ENCODE measurements around the gene FAM13C.

Gene FAM13C

DNA sequence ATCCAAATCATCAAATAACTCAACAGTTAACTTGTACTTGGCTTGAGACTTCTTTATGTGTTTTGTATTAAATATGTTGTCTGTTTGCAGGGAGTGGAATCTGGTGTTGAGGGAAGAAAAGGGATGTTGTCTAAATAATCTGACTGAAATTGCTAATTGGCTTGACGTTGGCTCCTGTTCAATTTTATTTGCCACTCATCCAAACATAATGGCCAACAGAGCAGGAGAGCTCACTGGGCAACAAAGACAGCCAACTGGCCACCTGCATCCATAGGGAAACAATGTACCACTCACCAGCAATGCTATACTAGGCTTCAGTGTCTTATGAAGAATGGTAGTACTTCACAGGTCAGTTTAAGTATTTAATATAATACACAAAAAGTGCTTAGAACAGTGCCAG lies 80.5 kb downstream of the FAM13C start:
- H3K4me1 ChIP-seq (ENCODE audit: control insufficient read depth, insufficient read depth, low read length) = no peaks in the 10 kb centered on the region
- no peak overlapping the region for H3K27ac ChIP-seq (ENCODE audit: extremely low read depth, low read depth, low read length)
- H3K36me3 ChIP-seq (ENCODE audit: control insufficient read depth in 2 of 2, insufficient read depth in 1 of 2, low read length in 2 of 2) = no peaks in the 10 kb centered on the region
- TF ChIP-seq, protein P1, sequence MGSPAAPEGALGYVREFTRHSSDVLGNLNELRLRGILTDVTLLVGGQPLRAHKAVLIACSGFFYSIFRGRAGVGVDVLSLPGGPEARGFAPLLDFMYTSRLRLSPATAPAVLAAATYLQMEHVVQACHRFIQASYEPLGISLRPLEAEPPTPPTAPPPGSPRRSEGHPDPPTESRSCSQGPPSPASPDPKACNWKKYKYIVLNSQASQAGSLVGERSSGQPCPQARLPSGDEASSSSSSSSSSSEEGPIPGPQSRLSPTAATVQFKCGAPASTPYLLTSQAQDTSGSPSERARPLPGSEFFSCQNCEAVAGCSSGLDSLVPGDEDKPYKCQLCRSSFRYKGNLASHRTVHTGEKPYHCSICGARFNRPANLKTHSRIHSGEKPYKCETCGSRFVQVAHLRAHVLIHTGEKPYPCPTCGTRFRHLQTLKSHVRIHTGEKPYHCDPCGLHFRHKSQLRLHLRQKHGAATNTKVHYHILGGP (tag by site-specific recombination; IDR thresholded peaks at IDR 0.05) = no peak
- TF ChIP-seq, protein P2, sequence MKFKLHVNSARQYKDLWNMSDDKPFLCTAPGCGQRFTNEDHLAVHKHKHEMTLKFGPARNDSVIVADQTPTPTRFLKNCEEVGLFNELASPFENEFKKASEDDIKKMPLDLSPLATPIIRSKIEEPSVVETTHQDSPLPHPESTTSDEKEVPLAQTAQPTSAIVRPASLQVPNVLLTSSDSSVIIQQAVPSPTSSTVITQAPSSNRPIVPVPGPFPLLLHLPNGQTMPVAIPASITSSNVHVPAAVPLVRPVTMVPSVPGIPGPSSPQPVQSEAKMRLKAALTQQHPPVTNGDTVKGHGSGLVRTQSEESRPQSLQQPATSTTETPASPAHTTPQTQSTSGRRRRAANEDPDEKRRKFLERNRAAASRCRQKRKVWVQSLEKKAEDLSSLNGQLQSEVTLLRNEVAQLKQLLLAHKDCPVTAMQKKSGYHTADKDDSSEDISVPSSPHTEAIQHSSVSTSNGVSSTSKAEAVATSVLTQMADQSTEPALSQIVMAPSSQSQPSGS (tag by site-specific recombination; IDR thresholded peaks at IDR 0.05; ENCODE audit: low read depth) = no peak
- no peak for TF ChIP-seq ZIC2 (tag by site-specific recombination; IDR thresholded peaks at IDR 0.05)
- TF ChIP-seq, protein P3, sequence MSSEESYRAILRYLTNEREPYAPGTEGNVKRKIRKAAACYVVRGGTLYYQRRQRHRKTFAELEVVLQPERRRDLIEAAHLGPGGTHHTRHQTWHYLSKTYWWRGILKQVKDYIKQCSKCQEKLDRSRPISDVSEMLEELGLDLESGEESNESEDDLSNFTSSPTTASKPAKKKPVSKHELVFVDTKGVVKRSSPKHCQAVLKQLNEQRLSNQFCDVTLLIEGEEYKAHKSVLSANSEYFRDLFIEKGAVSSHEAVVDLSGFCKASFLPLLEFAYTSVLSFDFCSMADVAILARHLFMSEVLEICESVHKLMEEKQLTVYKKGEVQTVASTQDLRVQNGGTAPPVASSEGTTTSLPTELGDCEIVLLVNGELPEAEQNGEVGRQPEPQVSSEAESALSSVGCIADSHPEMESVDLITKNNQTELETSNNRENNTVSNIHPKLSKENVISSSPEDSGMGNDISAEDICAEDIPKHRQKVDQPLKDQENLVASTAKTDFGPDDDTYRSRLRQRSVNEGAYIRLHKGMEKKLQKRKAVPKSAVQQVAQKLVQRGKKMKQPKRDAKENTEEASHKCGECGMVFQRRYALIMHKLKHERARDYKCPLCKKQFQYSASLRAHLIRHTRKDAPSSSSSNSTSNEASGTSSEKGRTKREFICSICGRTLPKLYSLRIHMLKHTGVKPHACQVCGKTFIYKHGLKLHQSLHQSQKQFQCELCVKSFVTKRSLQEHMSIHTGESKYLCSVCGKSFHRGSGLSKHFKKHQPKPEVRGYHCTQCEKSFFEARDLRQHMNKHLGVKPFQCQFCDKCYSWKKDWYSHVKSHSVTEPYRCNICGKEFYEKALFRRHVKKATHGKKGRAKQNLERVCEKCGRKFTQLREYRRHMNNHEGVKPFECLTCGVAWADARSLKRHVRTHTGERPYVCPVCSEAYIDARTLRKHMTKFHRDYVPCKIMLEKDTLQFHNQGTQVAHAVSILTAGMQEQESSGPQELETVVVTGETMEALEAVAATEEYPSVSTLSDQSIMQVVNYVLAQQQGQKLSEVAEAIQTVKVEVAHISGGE (tag by site-specific recombination; conservative IDR thresholded peaks at IDR 0.05; ENCODE audit: low read depth) = no peak
- TF ChIP-seq ZNF560 (tag by site-specific recombination; IDR thresholded peaks at IDR 0.05; ENCODE audit: borderline replicate concordance) = no peak
- no peak for TF ChIP-seq FEZF1 (tag by site-specific recombination; IDR thresholded peaks at IDR 0.05)
- TF ChIP-seq ZNF274 (IDR thresholded peaks at IDR 0.05; ENCODE audit: low read length) = no peak
- TF ChIP-seq ZNF274 (tag by site-specific recombination; IDR thresholded peaks at IDR 0.05; ENCODE audit: borderline replicate concordance) = no peak
- H3K4me3 ChIP-seq (ENCODE audit: low read depth, low read length) = no peak overlapping the region
- ChIA-PET CTCF (interaction anchor here (0.7 kb wide), 2 partner anchors 52 to 298 kb away, joined by 3 read pairs; no protein-coding TSS in a partner anchor), POLR2A (no interaction called here)
- no peaks in the 10 kb centered on the region for H3K9me3 ChIP-seq (ENCODE audit: control insufficient read depth, insufficient read depth, low read depth, low read length)

DNA sequence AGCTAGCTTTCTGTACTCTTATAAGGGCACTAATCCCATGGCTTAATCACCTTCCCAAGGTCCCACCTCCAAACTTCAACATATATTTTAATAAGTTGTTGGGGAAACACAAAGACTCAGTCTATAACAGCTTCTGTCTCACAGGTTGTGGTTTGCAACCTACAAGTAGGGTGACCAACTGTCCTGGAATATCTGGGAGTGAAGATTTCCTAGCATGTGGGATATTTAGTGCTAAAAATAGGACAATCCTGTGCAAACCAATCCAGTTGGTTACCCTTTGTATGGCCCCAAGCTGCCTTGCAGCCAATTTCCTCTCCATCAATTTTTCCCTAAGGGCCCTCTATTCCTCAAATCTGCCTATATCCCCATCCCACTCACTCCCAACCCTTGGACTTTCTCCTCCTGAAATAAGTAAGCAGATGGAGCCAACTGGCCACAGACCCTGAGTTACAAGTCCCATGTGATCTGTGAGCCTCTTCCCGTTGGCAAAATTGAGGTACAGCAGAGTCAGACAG lies 82.3 kb downstream of the FAM13C start:
- Histone ChIP-seq H3K36me3 (ENCODE audit: control insufficient read depth in 2 of 2, insufficient read depth in 1 of 2, low read length in 2 of 2) (no peaks in the 10 kb centered on the region), H3K4me3 (ENCODE audit: low read depth, low read length) (no peak overlapping the region), H3K4me1 (ENCODE audit: control insufficient read depth, insufficient read depth, low read length) (no peaks in the 10 kb centered on the region), H3K27ac (ENCODE audit: extremely low read depth, low read depth, low read length) (no peak overlapping the region), H3K9me3 (ENCODE audit: control insufficient read depth, insufficient read depth, low read depth, low read length) (no peaks in the 10 kb centered on the region)
- TF ChIP-seq ZNF792 (tag by site-specific recombination; IDR thresholded peaks at IDR 0.05) = no peak
- no peak for TF ChIP-seq ZFP3 (tag by site-specific recombination; IDR thresholded peaks at IDR 0.05; ENCODE audit: low read depth)
- TF ChIP-seq ZNF221 (tag by site-specific recombination; IDR thresholded peaks at IDR 0.05; ENCODE audit: borderline replicate concordance) = no peak
- TF ChIP-seq SP3 (tag by site-specific recombination; IDR thresholded peaks at IDR 0.05) = no peak
- no peak for TF ChIP-seq ZNF169 (tag by site-specific recombination; IDR thresholded peaks at IDR 0.05)
- TF ChIP-seq, protein P4, sequence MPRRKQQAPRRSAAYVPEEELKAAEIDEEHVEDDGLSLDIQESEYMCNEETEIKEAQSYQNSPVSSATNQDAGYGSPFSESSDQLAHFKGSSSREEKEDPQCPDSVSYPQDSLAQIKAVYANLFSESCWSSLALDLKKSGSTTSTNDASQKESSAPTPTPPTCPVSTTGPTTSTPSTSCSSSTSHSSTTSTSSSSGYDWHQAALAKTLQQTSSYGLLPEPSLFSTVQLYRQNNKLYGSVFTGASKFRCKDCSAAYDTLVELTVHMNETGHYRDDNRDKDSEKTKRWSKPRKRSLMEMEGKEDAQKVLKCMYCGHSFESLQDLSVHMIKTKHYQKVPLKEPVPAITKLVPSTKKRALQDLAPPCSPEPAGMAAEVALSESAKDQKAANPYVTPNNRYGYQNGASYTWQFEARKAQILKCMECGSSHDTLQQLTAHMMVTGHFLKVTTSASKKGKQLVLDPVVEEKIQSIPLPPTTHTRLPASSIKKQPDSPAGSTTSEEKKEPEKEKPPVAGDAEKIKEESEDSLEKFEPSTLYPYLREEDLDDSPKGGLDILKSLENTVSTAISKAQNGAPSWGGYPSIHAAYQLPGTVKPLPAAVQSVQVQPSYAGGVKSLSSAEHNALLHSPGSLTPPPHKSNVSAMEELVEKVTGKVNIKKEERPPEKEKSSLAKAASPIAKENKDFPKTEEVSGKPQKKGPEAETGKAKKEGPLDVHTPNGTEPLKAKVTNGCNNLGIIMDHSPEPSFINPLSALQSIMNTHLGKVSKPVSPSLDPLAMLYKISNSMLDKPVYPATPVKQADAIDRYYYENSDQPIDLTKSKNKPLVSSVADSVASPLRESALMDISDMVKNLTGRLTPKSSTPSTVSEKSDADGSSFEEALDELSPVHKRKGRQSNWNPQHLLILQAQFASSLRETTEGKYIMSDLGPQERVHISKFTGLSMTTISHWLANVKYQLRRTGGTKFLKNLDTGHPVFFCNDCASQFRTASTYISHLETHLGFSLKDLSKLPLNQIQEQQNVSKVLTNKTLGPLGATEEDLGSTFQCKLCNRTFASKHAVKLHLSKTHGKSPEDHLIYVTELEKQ (tag by site-specific recombination; IDR thresholded peaks at IDR 0.05; ENCODE audit: borderline replicate concordance) = no peak
- POLR2A ChIA-PET = no interaction called here
- CTCF ChIA-PET = no interaction called here

All from HEK293 (cell line).